PFSK-1 (cell line): ENCODE measurements around the gene SERPINH1.

Experiments used
- FOXP2 ChIP-seq: optimal IDR thresholded peaks from 2 replicates; pipeline ENCODE3; 2011; ENCODE audit warnings: borderline replicate concordance, control low read depth, inconsistent platforms; ENCODE audit not compliant: insufficient read depth; ENCODE audit errors: extremely low read length, extremely low read depth
- POLR2AphosphoS5 ChIP-seq: IDR thresholded peaks from 2 replicates; pipeline ENCODE4 v1.6.1; 2012; ENCODE audit warnings: low read depth, mild to moderate bottlenecking, control low read depth, low read length, moderate library complexity
- SIN3A ChIP-seq: IDR thresholded peaks from 2 replicates; pipeline ENCODE4 v1.6.1; 2012; ENCODE audit warnings: mild to moderate bottlenecking, low read length, moderate library complexity, borderline replicate concordance; ENCODE audit not compliant: insufficient read depth
- TAF1 ChIP-seq: IDR thresholded peaks from 2 replicates; pipeline ENCODE4 v1.6.1; 2012; ENCODE audit warnings: low read length, control low read depth, borderline replicate concordance; ENCODE audit not compliant: insufficient read depth
- TF ChIP-seq, protein P1 (sequence below), 2 experiments: IDR thresholded peaks; 2 replicates each; pipeline versions ENCODE4 v1.6.1 to v1.8.0; 2011 to 2012; ENCODE audit warnings: low read depth in 2 of 2, low read length in 2 of 2, control low read depth in 1 of 2, inconsistent platforms in 1 of 2, mild to moderate bottlenecking in 1 of 2, moderate library complexity in 1 of 2; ENCODE audit not compliant: insufficient read depth in 1 of 2

The SERPINH1 gene

DNA sequence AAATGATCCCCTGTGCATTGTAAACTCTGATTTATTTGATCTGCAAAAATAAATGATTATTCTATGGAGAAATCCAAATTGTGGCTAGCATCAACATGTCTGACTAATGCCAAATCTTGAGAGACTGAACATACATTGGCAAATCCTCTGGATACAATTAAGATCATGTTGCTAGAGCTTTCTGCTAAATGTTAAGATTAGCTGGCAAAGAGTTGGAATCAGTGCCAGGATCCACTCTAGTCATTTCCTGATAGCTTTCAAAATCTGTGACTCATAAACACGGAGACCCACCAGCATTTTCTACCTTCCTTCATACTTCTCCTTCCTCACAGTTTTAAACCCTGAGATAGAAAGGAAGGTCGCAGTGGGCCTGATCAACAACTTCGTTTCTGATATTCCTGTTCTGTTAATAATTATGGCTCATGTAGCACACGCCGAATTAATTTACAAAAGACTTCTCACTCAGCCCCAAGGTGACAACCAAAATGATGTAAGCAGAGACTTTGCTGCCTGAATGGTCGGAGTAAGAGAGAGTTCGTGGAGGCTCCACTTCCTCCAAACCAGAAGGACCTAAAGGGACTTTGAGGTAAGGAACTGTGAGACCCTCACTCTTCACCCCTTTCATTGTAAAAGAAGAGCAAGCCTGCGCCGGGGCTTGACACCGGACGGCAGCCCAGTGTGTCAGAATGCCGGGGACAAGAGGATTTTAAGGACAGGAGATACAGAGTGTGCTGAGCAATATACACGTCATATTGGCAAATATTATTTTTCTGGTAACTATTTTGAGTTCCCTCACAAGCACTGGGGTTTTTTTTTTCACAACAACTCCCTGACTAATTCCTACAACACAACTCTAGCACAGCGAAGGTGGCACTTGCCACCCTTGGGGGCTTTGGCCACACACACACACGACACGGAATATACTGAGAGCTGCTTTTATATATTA is 42.0 kb downstream of the SERPINH1 start:
- no peak for TF ChIP-seq TAF1
- no peak for TF ChIP-seq SIN3A

DNA sequence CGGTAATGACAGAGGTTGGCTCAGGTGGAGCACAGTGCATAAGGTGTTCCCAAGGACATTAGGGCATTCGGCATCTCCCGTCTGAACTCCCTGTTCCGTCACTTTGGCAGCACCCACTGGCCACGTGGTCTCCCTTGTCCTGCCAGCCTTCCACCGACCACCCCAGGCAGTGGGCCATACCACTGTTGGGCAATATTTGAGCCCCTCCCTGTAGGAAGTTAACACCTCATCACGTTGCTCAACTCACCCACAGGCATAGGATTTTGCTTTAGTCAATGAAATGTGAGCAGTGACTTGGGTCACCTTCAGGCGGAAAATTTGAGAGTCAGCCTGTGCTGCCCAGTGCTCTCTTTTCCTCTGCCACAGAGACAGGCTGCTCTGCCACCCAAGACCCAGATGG is 44.0 kb downstream of the SERPINH1 start:
- TF ChIP-seq FOXP2 = no peak
- no peak for TF ChIP-seq TAF1
- no peak for TF ChIP-seq SIN3A
- TF ChIP-seq POLR2AphosphoS5 = no peak
- TF ChIP-seq, protein P1, sequence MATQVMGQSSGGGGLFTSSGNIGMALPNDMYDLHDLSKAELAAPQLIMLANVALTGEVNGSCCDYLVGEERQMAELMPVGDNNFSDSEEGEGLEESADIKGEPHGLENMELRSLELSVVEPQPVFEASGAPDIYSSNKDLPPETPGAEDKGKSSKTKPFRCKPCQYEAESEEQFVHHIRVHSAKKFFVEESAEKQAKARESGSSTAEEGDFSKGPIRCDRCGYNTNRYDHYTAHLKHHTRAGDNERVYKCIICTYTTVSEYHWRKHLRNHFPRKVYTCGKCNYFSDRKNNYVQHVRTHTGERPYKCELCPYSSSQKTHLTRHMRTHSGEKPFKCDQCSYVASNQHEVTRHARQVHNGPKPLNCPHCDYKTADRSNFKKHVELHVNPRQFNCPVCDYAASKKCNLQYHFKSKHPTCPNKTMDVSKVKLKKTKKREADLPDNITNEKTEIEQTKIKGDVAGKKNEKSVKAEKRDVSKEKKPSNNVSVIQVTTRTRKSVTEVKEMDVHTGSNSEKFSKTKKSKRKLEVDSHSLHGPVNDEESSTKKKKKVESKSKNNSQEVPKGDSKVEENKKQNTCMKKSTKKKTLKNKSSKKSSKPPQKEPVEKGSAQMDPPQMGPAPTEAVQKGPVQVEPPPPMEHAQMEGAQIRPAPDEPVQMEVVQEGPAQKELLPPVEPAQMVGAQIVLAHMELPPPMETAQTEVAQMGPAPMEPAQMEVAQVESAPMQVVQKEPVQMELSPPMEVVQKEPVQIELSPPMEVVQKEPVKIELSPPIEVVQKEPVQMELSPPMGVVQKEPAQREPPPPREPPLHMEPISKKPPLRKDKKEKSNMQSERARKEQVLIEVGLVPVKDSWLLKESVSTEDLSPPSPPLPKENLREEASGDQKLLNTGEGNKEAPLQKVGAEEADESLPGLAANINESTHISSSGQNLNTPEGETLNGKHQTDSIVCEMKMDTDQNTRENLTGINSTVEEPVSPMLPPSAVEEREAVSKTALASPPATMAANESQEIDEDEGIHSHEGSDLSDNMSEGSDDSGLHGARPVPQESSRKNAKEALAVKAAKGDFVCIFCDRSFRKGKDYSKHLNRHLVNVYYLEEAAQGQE (IDR thresholded peaks at IDR 0.05; ENCODE audit: insufficient read depth in 1 of 2, low read depth in 2 of 2, low read length in 2 of 2) = no peak

DNA sequence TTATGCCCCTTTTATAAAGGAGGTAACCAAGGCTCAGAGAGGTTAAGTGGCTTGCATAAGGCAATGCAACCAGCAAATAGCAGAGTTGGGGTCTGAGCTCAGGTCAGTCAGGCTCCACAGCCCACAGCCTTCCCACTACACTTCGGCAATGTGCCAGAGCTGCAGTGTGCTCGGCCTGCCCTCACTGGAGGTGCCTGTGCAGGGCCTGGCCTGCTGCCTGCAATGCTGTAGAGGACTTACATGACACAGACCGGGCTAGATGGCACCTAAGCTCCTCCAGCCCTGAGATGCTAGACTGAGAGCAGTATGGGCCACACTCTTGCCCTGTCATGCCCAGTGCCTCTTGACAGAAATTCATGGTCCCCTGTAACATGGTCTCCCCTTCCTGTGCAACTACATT is 49.8 kb downstream of the SERPINH1 start:
- TF ChIP-seq SIN3A (no peak), POLR2AphosphoS5 (no peak), TAF1 (no peak), FOXP2 (no peak)
- TF ChIP-seq, protein P1 (IDR thresholded peaks at IDR 0.05; ENCODE audit: insufficient read depth in 1 of 2, low read depth in 2 of 2, low read length in 2 of 2) = no peak

DNA sequence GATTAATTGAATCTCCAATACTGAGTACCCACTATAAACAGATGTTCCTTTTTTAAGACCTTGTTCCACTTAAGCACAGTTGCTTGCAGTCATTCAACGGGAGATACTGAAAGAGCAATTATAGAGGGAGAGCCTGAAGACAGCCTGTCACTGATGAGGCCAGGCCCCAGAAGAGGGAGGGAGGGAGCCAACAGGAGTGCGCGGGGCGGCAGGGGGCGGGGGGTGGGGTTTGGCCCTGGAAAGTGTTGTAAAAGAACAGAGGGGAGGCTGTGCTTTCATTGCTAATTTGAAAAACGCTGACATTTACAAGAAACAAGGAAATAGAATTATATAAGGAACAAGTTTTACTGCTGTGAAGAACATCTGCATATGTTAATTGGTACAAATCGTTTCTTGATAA is 53.7 kb downstream of the SERPINH1 start:
- TF ChIP-seq, protein P1 (IDR thresholded peaks at IDR 0.05; ENCODE audit: insufficient read depth in 1 of 2, low read depth in 2 of 2, low read length in 2 of 2) = no peak
- TF ChIP-seq SIN3A (no peak), POLR2AphosphoS5 (no peak)

DNA sequence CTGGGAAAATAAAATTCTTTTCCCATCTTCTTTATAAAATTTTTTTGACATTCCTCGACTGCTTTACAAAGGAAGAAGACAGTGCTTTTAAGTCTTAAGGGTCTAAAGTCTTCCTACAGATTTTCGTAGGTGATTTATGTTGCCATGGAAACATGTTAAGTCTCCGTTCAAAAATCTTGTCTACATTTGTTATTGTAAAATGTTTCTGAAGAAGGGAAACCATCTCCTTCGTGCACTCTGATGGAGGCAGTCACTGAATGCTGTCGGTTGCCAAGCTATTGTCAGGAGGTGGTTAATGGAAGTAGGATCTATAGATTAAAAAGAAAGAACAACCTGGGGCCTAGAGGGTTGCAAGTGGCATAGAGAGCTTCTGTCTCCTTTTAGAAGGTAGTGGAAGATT is 54.2 kb downstream of the SERPINH1 start:
- no peak for TF ChIP-seq POLR2AphosphoS5
- TF ChIP-seq SIN3A = no peak
- no peak for TF ChIP-seq FOXP2
- TF ChIP-seq, protein P1 (IDR thresholded peaks at IDR 0.05; ENCODE audit: insufficient read depth in 1 of 2, low read depth in 2 of 2, low read length in 2 of 2) = no peak
- TF ChIP-seq TAF1 = no peak
